ENCODE data around the gene FILIP1.

FILIP1 gene

DNA sequence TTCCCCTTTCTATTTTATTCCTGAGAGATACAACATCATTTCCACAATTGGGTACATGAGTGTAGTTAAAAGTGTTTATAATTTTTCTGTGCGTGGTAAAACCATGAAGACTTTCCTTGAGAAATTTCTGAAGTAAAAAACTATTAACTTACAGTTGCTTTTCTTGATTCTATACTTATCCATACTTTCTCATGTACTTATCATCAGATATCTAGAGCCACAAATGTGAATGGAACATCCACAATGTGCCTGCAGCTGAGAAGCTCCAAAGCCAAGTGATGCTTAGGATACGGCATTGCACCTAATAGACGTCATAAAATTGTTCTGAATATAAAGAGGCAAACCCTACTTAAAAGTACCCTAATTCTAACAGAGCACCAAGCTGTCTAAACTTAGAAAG is 2.9 kb downstream of the FILIP1 start:
- TF ChIP-seq TAF1 (IDR thresholded peaks at IDR 0.05; ENCODE audit: borderline replicate concordance, insufficient read depth, low read length) (no peak), SIN3A (IDR thresholded peaks at IDR 0.05; ENCODE audit: borderline replicate concordance, insufficient read depth, low read length) (no peak), POLR2AphosphoS5 (IDR thresholded peaks at IDR 0.05; ENCODE audit: low read depth, low read length) (no peak), FOXP2 (optimal IDR thresholded peaks at IDR 0.05; ENCODE audit: borderline replicate concordance, extremely low read depth, extremely low read length, insufficient read depth) (no peak)
- TF ChIP-seq, protein P1, sequence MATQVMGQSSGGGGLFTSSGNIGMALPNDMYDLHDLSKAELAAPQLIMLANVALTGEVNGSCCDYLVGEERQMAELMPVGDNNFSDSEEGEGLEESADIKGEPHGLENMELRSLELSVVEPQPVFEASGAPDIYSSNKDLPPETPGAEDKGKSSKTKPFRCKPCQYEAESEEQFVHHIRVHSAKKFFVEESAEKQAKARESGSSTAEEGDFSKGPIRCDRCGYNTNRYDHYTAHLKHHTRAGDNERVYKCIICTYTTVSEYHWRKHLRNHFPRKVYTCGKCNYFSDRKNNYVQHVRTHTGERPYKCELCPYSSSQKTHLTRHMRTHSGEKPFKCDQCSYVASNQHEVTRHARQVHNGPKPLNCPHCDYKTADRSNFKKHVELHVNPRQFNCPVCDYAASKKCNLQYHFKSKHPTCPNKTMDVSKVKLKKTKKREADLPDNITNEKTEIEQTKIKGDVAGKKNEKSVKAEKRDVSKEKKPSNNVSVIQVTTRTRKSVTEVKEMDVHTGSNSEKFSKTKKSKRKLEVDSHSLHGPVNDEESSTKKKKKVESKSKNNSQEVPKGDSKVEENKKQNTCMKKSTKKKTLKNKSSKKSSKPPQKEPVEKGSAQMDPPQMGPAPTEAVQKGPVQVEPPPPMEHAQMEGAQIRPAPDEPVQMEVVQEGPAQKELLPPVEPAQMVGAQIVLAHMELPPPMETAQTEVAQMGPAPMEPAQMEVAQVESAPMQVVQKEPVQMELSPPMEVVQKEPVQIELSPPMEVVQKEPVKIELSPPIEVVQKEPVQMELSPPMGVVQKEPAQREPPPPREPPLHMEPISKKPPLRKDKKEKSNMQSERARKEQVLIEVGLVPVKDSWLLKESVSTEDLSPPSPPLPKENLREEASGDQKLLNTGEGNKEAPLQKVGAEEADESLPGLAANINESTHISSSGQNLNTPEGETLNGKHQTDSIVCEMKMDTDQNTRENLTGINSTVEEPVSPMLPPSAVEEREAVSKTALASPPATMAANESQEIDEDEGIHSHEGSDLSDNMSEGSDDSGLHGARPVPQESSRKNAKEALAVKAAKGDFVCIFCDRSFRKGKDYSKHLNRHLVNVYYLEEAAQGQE (IDR thresholded peaks at IDR 0.05; ENCODE audit: insufficient read depth in 1 of 2, low read depth in 2 of 2, low read length in 2 of 2) = no peak

DNA sequence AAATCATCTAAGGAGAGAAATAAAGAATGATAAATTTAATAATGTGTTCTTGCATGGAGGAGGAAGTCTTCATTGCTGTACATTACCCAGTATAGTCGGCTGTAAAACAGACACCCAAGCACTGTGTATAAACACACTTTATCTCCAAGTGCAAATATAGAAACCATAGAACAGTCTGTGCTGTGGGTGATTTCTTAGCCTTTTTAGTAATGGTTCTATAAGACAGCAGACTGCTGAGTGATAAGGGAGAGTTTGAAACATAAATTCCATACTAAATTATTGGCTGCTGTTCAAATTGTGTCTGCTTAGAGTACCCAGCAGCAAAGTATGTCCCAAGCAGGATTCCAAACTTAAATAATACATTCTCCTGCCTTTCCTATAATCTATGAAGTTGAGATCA is 4.6 kb downstream of the FILIP1 start:
- no peak for TF ChIP-seq FOXP2 (optimal IDR thresholded peaks at IDR 0.05; ENCODE audit: borderline replicate concordance, extremely low read depth, extremely low read length, insufficient read depth)
- TF ChIP-seq TAF1 (IDR thresholded peaks at IDR 0.05; ENCODE audit: borderline replicate concordance, insufficient read depth, low read length) = no peak
- TF ChIP-seq POLR2AphosphoS5 (IDR thresholded peaks at IDR 0.05; ENCODE audit: low read depth, low read length) = no peak
- TF ChIP-seq, protein P1 (IDR thresholded peaks at IDR 0.05; ENCODE audit: insufficient read depth in 1 of 2, low read depth in 2 of 2, low read length in 2 of 2) = no peak
- TF ChIP-seq SIN3A (IDR thresholded peaks at IDR 0.05; ENCODE audit: borderline replicate concordance, insufficient read depth, low read length) = no peak

DNA sequence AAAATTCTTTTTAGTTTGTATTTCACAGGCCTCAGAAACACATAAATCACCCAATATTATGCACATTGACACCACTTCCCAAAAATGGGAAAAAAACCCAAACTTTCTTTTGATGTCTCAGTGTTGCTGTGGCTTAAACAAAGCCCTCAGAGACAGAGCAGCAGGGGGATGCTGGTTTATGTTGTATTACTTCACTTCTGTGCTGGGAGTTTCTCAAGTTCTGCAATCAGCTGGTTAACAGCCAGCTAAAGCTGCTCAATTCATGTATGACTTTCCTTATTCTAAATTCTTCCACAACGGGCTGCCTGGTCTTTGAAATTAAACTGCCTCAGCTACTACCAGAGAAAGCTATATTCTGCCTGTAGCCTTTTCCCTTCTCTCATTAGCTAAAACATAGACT is 5.6 kb downstream of the FILIP1 start:
- TF ChIP-seq TAF1 (IDR thresholded peaks at IDR 0.05; ENCODE audit: borderline replicate concordance, insufficient read depth, low read length) (no peak), POLR2AphosphoS5 (IDR thresholded peaks at IDR 0.05; ENCODE audit: low read depth, low read length) (no peak), SIN3A (IDR thresholded peaks at IDR 0.05; ENCODE audit: borderline replicate concordance, insufficient read depth, low read length) (no peak), FOXP2 (optimal IDR thresholded peaks at IDR 0.05; ENCODE audit: borderline replicate concordance, extremely low read depth, extremely low read length, insufficient read depth) (no peak)
- TF ChIP-seq, protein P1 (IDR thresholded peaks at IDR 0.05; ENCODE audit: insufficient read depth in 1 of 2, low read depth in 2 of 2, low read length in 2 of 2) = no peak

DNA sequence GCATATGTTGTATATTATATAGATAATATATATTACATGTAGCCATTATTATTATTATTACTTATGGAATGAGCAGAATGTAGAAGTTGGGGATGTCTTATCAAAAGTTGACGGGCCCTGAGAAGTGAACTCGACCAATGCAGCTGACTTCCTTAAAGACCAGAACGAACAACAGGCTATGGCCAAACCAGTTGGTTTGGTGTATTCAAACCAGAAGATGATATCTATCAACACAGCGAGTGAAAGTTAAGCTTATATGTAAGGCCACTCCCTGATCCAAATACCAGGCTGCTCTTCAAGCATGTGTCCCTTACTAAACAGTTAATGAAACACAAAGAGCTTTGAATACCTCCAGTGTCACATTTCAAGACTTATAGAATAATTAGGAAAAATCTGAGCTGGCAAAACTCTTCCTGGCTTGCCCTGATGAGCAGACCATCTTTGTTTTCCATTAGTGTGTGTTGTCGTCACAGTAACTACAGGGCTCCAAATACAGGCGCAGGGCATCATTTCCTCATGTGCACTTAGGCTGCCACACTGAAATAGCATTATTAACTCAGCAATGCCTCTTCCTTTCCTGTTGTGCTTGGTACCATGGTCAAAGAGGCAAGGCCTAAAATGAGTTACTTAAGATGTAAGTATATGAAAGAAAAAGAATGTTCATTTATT is 6.6 kb downstream of the FILIP1 start:
- TF ChIP-seq SIN3A (IDR thresholded peaks at IDR 0.05; ENCODE audit: borderline replicate concordance, insufficient read depth, low read length) (no peak), TAF1 (IDR thresholded peaks at IDR 0.05; ENCODE audit: borderline replicate concordance, insufficient read depth, low read length) (no peak), POLR2AphosphoS5 (IDR thresholded peaks at IDR 0.05; ENCODE audit: low read depth, low read length) (no peak)
- TF ChIP-seq, protein P1 (IDR thresholded peaks at IDR 0.05; ENCODE audit: insufficient read depth in 1 of 2, low read depth in 2 of 2, low read length in 2 of 2) = no peak

All from PFSK-1 (cell line).